Retina (tissue), 1 donor: ENCODE results near the gene CPEB1.
"Not testable (repeated sequence)": the region's sequence is repeated elsewhere in the genome, so short reads cannot be mapped to it uniquely, and the experiment has no call there.

ENCODE experiments used
- DNase-seq: peaks from one replicate; pipeline ENCODE4 v3.0.0-alpha.2; 2016

CPEB1 gene

GRCh38 chr15:82540055-82540983 lies 106.8 kb downstream of the CPEB1 start, which contains the start of gene RPS17:
Gene RPS17 (minus strand): TSS chr15:82540457. CDS start chr15:82540428, 29 bp downstream.
- peak; percentile 99 for DNase-seq

GRCh38 chr15:82539691-82540054 lies 107.5 kb downstream of the CPEB1 start:
- no peak for DNase-seq

- DNase-seq, result no peak
These were observed 108.0 kb downstream of the CPEB1 start for GRCh38 chr15:82538961-82539690.

GRCh38 chr15:82537351-82537908 lies 109.7 kb downstream of the CPEB1 start:
- DNase-seq, result no peak

GRCh38 chr15:82536409-82537350 lies 110.5 kb downstream of the CPEB1 start:
- no peak for DNase-seq

- no peak for DNase-seq
These were observed 111.4 kb downstream of the CPEB1 start for GRCh38 chr15:82535566-82536408.

- DNase-seq, result not testable (repeated sequence)
These were observed 112.0 kb downstream of the CPEB1 start for GRCh38 chr15:82535151-82535550.

GRCh38 chr15:82534457-82534861 lies 112.7 kb downstream of the CPEB1 start:
- DNase-seq, result not testable (repeated sequence)

- DNase-seq, result no peak
These were observed 113.4 kb downstream of the CPEB1 start for GRCh38 chr15:82533801-82534200.

GRCh38 chr15:82532991-82533481 lies 114.1 kb downstream of the CPEB1 start:
- DNase-seq, result no peak

GRCh38 chr15:82532383-82532990 lies 114.7 kb downstream of the CPEB1 start:
- DNase-seq, result no peak

GRCh38 chr15:82531496-82532382 lies 115.4 kb downstream of the CPEB1 start:
- no peak for DNase-seq

GRCh38 chr15:82530606-82531379 lies 116.4 kb downstream of the CPEB1 start:
- DNase-seq, result peak; percentile 92

- no peak for DNase-seq
These were observed 117.2 kb downstream of the CPEB1 start for GRCh38 chr15:82530006-82530405.

- DNase-seq, result not testable (repeated sequence)
These were observed 133.6 kb downstream of the CPEB1 start for GRCh38 chr15:82513587-82513986.

GRCh38 chr15:82507693-82508092 lies 139.5 kb downstream of the CPEB1 start:
- DNase-seq, result not testable (repeated sequence)

GRCh38 chr15:82507087-82507486 lies 140.1 kb downstream of the CPEB1 start:
- DNase-seq, result not testable (repeated sequence)

GRCh38 chr15:82505842-82506241 lies 141.3 kb downstream of the CPEB1 start:
- not testable (repeated sequence) for DNase-seq

- not testable (repeated sequence) for DNase-seq
These were observed 143.1 kb downstream of the CPEB1 start for GRCh38 chr15:82504074-82504473.
